Measurements from ENCODE around the gene SCN2A. TPM values are rescaled to one million over a fixed set of nuclear protein-coding genes. Genes with fewer than 3 reads are reported as not detected.

Gene SCN2A
- polyA plus RNA-seq, 1 donor (not counting 4 experiments of a cell fraction or from before 2014, with no cell fraction given), result 1.0 TPM

- Histone ChIP-seq H2AFZ (ENCODE audit: control insufficient read depth, low read length) (no peak overlapping the region), H3K36me3 (ENCODE audit: control insufficient read depth in 2 of 2, extremely low read depth in 1 of 2, insufficient read depth in 2 of 2, low read length in 2 of 2) (no peaks in the 10 kb centered on the region), H3K27ac (ENCODE audit: control insufficient read depth, insufficient read depth, low read length) (no peak overlapping the region), H3K79me2 (ENCODE audit: control insufficient read depth, insufficient read depth, low read length) (no peaks in the 10 kb centered on the region), H3K9me3 (ENCODE audit: control insufficient read depth, low read depth, low read length) (no peaks in the 10 kb centered on the region), H3K4me1 (ENCODE audit: control insufficient read depth, extremely low read depth, insufficient read depth, low read length) (peaks cover 8% of the 10 kb centered on the region), H3K4me3 (ENCODE audit: control insufficient read depth in 2 of 3, extremely low read depth in 1 of 3, insufficient read depth in 2 of 3, low read depth in 1 of 3, low read length in 3 of 3) (no peak overlapping the region), H3K27me3 (ENCODE audit: control insufficient read depth, extremely low read depth, insufficient read depth, low read length) (no peaks in the 10 kb centered on the region), H4K20me1 (ENCODE audit: control insufficient read depth, extremely low read depth, insufficient read depth, low read length) (no peaks in the 10 kb centered on the region), H3K9ac (ENCODE audit: control insufficient read depth, extremely low read depth, insufficient read depth, low read length) (no peak overlapping the region), H3K9me1 (ENCODE audit: control insufficient read depth, extremely low read depth, insufficient read depth, low read length) (no peaks in the 10 kb centered on the region), H3K4me2 (ENCODE audit: control insufficient read depth, extremely low read depth, insufficient read depth, low read depth, low read length) (no peak overlapping the region)
- dilution Hi-C loops (cut with MboI; ENCODE audit: extremely low pct_ligation_motif_present, low sequenced_read_pairs), result no loop called here
- no peak for DNase-seq (ENCODE audit: low read depth, low spot score)
- TF ChIP-seq, protein P1, sequence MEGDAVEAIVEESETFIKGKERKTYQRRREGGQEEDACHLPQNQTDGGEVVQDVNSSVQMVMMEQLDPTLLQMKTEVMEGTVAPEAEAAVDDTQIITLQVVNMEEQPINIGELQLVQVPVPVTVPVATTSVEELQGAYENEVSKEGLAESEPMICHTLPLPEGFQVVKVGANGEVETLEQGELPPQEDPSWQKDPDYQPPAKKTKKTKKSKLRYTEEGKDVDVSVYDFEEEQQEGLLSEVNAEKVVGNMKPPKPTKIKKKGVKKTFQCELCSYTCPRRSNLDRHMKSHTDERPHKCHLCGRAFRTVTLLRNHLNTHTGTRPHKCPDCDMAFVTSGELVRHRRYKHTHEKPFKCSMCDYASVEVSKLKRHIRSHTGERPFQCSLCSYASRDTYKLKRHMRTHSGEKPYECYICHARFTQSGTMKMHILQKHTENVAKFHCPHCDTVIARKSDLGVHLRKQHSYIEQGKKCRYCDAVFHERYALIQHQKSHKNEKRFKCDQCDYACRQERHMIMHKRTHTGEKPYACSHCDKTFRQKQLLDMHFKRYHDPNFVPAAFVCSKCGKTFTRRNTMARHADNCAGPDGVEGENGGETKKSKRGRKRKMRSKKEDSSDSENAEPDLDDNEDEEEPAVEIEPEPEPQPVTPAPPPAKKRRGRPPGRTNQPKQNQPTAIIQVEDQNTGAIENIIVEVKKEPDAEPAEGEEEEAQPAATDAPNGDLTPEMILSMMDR (optimal IDR thresholded peaks at IDR 0.05 in 1 of 3, IDR thresholded peaks at IDR 0.05 in 1 of 3, conservative IDR thresholded peaks at IDR 0.05 in 1 of 3; ENCODE audit: extremely low read depth in 1 of 3, insufficient read depth in 2 of 3, low read length in 3 of 3), result no peak
- no peak for TF ChIP-seq EZH2 (IDR thresholded peaks at IDR 0.05; ENCODE audit: low read length)
- no peak for FAIRE-seq
Measured at GRCh38 chr2:165277295-165277694, 38.1 kb downstream of the SCN2A start.

GRCh38 chr2:165277860-165278656 lies 38.8 kb downstream of the SCN2A start:
- no peaks in the 10 kb centered on the region for H3K27me3 ChIP-seq (ENCODE audit: control insufficient read depth, extremely low read depth, insufficient read depth, low read length)

More at GRCh38 chr2:165277860-165278656, 38.8 kb downstream of the SCN2A start:
- DNase-seq (ENCODE audit: low read depth, low spot score), result no peak
- no peak overlapping the region for H2AFZ ChIP-seq (ENCODE audit: control insufficient read depth, low read length)
- H3K36me3 ChIP-seq (ENCODE audit: control insufficient read depth in 2 of 2, extremely low read depth in 1 of 2, insufficient read depth in 2 of 2, low read length in 2 of 2), result no peaks in the 10 kb centered on the region
- FAIRE-seq, result no peak
- no peak overlapping the region for H3K9ac ChIP-seq (ENCODE audit: control insufficient read depth, extremely low read depth, insufficient read depth, low read length)
- H3K4me1 ChIP-seq (ENCODE audit: control insufficient read depth, extremely low read depth, insufficient read depth, low read length), result peaks cover 8% of the 10 kb centered on the region
- no peak overlapping the region for H3K4me3 ChIP-seq (ENCODE audit: control insufficient read depth in 2 of 3, extremely low read depth in 1 of 3, insufficient read depth in 2 of 3, low read depth in 1 of 3, low read length in 3 of 3)
- H3K9me3 ChIP-seq (ENCODE audit: control insufficient read depth, low read depth, low read length), result no peaks in the 10 kb centered on the region
- no peaks in the 10 kb centered on the region for H3K79me2 ChIP-seq (ENCODE audit: control insufficient read depth, insufficient read depth, low read length)
- no peak overlapping the region for H3K27ac ChIP-seq (ENCODE audit: control insufficient read depth, insufficient read depth, low read length)
- TF ChIP-seq, protein P1 (optimal IDR thresholded peaks at IDR 0.05 in 1 of 3, IDR thresholded peaks at IDR 0.05 in 1 of 3, conservative IDR thresholded peaks at IDR 0.05 in 1 of 3; ENCODE audit: extremely low read depth in 1 of 3, insufficient read depth in 2 of 3, low read length in 3 of 3), result no peak
- no peak for TF ChIP-seq EZH2 (IDR thresholded peaks at IDR 0.05; ENCODE audit: low read length)
- no peaks in the 10 kb centered on the region for H3K9me1 ChIP-seq (ENCODE audit: control insufficient read depth, extremely low read depth, insufficient read depth, low read length)
- dilution Hi-C loops (cut with MboI; ENCODE audit: extremely low pct_ligation_motif_present, low sequenced_read_pairs), result no loop called here
- no peaks in the 10 kb centered on the region for H4K20me1 ChIP-seq (ENCODE audit: control insufficient read depth, extremely low read depth, insufficient read depth, low read length)
- no peak overlapping the region for H3K4me2 ChIP-seq (ENCODE audit: control insufficient read depth, extremely low read depth, insufficient read depth, low read depth, low read length)

Measured in keratinocyte (primary cell).